ENCODE results near the gene CSMD2.

Gene CSMD2

DNA sequence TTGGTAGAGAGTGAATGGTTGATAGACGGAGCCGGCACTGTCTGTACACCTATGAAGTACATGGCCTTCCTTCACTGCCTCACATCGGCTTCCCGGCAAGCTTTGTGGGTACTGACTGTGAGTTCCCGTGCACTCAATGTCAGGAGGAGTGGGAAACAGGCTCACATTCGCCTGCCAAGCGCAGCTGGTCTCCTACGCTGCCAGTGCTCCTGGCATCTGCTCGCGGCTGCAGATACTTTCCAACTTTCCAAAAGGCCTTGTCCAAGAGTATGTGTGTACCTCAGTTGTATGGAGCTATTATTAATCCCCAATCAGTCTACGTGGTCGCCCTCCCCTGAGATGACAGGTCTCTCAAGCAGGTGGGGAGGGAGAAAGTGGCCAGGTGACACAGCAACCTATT, 511.8 kb downstream of the CSMD2 start:
- peak in 6 of 51 donors; percentile 6 to 28 (median 19) for DNase-seq

DNA sequence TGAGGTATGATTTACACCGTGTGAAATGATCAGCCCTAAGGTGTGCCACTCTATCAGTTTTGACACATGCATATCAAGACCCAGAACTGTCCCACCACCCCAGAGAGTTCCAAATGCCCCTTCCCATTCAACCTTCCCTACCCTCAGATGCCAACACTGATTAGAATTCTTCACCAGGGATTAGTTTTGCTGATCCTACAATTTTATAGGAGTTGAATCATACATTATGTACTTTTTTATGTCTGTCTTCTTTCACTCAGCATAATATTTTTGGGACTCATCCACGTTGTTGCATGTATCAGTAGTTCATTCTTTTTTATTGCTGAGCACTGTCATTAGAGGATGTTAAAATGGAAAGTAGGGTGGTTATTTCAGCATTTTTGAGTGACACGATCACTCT, 514.3 kb downstream of the CSMD2 start:
- DNase-seq, result no peak

DNA sequence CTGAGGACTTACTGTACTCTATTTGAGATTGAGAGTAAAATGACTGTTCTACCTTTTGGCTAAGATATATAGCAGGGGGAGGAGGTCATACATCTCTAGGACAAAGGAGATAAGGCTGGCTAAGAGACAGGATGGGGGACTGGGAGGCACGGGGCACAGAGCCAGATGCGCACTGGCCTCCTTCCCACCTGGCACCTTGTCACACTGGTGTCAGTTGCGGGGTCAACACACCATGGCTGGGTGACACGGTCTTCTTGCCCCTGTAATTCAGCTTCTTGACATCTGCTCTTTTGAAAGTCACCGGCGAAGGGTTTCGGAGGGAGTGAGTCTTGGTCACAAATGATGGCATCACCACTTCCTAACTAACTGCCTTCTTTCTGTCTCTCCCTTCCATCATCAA, 515.3 kb downstream of the CSMD2 start:
- no peak for DNase-seq

DNA sequence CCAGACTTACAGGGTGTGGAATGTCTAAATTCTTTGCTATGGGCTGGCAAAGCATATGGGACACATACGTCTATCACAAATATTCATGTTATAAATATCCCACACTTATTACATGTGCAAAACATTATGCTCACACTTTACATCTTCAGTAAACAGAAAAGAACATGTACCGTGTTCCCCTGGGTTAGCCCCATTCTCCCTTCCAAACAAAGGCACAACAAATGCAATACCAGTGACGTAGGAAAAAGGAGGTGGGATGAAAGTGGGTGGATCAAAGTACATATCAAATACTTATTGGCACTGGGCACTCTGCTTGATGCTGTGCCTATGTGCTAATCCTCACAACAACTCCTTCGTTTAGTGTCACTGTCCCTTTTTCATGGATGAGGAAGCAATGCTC, 521.8 kb downstream of the CSMD2 start:
- DNase-seq, result no peak

DNA sequence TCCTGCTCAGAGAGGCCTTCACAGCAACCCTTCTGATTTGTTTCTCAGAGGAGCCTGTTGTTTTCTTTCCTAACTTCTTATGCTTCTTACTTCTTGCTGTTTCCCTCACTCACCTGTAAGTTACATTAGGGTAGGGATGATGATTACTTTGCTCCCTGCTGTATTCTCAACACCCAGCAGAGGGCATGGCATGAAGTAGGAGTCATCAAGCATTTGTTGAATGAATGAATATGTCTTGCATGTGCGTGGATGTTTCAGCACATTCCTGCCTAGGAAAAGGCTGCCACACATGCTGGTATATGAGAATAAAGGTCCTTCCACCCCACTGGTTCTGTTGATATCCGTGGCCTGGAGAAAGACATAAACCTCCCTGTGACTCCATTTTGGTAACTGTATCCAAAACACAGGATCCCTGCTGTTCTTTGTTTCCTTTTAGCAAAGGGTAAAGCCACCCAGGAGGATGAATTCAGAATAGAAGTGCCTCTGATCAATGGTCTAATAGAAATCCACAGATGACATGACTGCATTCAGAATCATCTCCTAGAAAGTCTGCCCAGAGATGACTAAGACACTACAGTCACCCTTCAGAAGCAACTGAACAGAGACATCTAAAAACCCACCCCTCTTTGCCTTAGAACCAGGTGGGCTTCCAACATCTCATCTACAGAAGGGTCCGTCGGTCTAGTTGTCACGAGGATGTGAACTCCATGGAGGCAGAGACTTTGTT, 523.8 kb downstream of the CSMD2 start:
- peak in 2 of 51 donors; percentile 24 to 29 for DNase-seq

DNA sequence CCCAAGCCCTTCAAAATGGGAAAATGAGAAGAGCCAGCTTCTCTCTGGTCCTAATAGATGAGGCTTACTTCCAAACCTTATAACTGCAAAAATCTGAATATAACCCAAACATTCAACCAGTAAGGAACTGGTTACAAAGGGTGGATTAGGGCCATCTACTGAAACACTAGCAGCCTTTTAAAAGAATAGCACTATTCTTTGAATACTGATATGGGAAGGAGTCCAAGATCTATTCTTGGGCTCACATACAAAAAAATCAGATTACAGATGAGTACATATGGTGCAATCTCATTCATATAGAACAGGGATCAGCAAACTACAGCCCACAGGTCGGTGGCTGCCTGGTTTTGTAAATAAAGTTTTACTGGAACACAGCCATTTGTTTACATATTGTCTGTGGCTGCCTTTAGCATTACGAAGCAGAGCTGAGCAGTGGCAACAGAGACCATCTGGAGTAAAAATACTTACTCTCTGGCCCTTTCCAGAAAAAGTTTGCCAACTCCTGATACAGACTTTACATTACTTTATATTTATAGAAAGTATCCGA, 524.8 kb downstream of the CSMD2 start:
- DNase-seq, result no peak

DNA sequence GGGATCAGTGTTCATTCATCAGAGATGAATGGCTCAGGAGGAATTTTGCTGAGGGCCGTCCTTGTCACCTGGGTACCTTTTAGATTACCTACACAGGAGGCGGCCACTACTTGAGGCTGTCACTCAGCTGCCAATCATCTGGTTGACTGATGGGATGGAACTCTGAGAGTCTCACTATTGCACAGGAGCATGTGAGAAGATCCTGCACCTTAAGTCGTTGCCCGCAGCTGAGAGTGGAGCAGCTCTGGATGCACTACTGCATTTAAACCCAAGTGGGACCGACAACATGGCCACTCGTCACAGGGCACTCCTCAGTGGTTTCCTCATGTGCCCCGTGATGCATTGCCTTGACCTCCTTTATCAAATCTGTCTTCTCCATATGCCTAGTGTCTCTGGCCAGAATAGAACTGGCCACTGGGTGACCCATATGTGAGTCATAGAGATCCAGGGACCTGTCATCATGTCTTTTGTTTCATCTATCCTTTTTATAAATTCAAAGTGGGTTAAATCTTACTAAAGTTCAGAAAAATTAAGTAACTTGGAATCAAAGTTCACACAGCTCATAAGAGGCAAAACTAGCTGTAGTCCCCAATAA, 527.1 kb downstream of the CSMD2 start:
- no peak for DNase-seq

DNA sequence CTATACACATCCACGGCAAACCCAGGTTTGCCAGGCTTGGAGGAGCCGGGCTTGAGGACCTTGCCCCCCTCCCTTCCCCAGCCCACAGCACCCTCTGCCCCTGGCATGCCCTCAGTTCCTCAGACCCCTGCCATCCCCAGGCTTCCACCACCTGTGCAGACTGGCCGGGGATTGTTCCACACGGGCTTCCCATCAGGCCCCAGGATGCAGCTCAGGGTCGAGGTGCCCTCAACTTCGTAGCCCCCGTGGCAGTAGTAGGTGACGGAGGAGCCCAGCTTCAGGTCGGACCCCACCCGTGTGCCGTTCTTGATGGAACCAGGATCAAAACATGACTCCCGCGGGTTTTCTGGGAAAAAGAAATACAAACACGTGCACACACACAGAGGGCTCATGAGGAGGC, 528.8 kb downstream of the CSMD2 start:
- no peak for DNase-seq

DNA sequence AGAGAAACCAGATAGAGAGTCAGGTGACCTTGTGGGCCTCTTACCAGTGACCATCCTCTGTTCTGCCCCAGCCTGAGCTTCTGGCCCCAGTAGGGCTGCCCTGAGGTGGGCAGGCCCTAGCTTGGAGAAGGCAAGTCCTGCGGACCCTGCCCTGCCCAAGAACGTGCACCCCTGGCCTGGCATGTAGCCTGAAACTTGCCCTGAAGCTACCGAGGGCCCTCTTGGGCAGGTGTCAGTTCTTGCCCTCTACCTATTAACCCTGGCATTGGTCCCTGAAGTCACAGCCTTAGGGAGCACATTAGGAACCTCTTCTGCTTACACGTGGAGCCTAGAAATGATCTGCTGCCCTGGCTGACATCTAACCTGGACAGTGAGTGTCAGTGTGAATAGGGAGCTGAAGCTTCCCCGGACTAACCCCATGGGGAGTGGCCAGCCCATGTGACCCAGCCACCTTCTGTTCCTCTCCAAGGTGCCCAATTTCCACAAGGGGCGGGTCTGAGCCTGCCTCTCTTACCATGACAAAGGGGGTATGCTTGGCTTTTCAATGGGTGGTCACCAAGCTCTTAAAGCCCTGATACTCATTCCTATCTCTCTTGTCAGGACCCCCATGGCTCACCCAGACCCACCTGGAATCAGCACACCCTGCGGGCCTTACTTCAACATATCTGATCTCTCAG, 529.6 kb downstream of the CSMD2 start:
- no peak for DNase-seq

DNA sequence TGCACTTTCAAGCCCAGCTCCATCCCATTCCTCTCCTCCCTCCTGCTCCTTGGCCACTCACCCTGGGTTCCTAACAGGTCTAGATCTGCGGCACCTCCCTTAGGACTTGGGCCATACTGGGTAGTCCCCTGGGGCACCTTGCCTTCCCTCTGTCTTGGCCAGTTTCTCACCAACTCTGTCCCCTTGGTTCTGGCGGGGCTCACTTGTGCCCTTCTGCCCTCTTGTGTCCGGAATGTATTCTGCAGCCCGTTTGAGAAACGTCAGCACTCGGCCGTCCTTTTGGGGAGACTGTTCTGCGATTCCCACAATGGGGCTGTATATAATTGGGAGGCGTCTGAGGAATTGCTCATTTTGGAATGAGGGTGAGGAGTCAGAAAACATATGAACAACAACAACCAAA, 530.2 kb downstream of the CSMD2 start:
- peak in 10 of 51 donors; percentile 4 to 38 (median 16) for DNase-seq

DNA sequence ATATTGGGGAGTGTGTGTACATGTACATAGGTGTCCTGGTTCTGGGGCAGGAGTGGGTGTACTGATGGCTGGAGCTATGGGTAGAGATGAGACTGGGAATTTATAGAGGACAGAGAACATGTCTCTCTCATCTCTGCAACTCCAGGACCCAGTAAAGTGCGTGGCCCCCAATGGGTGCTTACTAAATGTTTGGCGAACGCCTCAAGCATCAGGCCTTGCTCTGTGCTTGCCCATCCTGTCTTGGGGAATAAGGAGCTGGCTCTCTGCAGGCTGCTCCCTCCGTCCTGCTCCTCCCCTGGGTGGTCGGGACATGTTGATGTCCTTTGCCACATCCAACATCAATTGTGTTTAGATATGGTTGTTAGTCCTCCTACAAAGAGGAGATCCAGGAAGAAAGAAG, 530.9 kb downstream of the CSMD2 start:
- no peak for DNase-seq

DNA sequence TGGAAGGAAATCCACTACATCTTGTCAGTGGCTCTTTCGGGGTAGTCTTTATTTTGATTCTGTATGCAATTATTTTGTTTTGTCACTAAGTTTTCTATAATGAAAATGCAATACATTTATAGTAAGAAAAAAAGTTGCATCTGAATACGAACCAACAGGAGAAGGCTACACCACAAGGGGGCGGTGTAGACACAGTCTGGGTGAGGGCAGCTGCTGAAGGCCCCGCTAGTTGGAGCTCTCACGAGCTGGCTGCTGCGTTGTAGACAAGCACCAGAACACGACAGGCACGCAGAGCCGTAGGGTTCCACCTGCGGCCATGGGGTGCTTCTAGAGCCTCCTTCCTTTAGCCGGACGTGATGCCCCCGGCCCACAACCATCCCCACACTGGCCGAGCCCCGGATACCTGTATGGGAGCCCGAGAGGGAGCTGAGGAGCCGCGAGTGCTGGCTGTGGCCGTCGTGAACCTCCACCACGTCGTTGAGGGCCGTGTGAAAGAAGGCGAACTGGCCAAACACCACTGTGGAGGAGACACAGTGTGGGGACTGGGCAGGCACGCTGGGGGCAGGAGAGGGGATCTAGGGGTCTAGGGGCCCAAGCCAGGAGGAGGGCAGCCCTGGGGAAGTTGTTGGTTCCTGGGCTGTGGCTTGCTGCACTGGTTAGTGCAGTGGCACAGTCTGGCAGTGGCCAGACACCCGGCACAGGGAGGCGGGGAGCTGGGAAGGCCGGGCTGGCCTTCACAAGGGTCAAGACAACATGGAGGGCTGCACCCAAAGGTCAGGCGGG, 531.8 kb downstream of the CSMD2 start:
- peak in 50 of 51 donors; percentile 19 to 95 (median 75) for DNase-seq

DNA sequence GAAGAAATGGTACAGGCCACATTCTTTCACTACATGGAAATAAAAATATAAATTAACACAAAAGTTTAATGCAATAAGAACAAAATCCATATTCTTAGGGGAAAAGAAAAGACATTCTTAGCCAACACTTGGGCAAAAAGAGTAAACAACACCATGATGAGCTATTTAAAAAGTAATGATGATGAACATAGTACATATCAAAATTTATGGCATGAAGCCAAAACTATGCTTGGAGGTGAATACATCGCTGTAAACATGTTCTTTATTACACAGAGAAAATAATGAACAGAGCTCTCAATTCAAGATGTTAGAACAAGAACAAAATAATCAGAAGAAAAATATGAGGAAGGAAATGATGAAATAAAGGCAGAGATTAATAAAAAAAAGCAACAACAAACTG, 534.3 kb downstream of the CSMD2 start:
- DNase-seq, result no peak

DNA sequence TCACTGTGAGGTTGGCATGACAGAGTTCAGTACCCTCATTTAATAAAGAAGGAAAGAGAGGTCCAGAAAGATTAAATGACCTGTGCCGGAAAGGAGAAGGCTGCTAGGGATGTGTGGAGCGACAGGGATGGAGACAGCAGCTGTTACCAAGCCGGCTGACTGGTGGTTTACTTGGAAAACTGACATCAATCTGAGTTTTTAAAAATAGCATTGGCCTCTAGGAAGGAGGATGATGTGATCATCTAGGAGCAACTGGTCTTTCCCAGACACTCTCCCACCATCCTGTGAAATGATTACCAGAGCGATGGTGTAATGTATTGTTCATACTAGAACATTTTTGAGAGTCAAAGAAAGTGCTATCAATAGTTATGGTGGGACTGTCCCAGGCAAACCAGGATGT, 538.2 kb downstream of the CSMD2 start:
- DNase-seq, result no peak

DNA sequence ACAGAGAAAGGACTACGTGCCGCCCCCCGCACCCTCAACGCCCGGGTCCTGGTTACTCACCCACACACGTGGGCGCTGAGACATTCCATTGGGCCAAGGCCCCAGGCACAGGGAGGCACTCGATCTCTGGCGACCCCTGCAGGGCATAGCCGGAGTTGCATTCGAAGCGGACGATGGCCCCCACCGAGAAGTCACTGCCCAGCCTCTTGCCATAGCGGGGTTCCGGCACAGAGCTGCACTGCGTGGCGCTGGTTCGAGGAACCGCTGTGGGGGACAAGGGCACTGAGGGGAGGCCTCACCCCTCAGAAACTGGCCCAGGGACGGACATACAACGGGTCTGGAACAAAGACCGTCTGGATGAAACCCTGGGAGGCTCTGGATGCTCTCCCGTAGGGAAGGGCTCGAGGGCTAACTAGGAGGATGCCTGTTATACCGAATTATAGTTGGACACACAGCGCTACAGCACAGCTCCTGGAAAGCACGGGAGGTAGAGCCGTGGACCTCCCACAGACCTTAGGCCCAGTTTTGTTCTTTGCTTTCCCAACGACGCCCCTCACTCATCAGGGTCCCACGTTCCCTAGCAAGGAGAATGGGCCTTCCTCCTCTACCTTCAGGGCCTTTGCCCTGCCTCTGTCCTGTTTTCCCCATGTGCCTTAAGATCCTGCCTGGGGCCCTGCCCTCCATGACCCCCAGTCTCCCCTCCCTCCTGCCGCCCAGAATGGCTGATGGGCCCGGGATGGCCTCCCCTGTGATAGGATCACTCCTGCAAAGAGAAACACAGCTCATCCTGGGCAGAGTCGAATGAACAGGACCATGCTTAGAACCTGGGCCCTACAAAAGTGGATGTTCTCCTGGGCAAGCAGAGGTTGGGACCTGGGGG, 539.8 kb downstream of the CSMD2 start:
- no peak for DNase-seq

DNA sequence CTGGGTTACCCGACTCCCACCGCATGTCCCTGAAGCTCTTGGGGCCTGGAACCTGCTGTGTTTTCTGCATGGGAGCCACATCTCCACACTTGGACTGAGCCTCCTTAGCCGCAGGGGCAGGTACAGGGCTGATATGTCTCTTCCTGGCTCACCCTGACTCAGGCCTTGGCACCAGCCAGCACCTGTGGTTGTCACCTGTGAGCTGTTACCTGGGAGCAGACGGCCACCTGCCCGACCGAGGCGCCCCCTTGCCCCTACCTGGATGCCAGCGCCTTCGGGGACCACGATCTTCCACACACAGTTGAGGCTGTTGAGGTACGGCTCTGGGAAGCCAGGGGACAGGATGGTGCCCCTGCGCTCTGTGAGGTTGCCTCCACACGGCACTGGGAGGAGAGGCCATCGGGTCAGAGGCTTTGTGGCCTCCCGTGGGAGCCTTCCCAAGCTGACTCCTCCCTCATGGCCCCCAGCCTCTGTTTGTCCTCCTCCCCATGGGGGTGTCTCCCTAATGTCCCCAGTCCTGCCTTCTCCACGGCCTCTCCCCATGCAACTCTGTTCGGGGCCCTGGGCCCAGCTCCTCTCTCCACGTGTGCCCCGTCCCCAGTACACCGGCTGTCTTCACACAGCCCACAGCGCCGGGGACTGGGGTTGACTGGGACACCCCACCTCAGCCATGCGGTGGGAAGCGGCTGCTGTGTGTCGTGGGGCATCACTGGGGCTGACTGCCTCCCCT, 540.6 kb downstream of the CSMD2 start:
- no peak for DNase-seq

DNA sequence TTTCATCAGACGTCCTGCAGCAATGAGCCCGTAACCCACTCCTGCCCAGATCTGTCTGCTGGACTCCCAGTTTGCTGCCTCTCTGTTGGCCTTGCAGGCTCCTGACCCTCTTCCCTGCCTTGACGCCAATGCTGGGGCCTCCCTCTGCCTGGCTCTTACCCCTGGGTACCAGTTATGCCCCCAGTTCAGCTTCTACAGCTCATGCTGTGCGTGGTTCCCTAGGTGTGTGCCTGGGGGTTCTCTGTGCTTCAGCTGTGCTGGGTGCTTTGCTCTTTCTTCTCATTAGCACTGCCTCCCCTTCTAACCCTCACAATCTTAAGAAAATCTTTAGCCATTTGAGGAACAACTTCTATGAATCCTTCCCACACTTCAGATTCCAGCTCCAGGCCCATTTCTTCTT, 541.2 kb downstream of the CSMD2 start:
- DNase-seq, result no peak

DNA sequence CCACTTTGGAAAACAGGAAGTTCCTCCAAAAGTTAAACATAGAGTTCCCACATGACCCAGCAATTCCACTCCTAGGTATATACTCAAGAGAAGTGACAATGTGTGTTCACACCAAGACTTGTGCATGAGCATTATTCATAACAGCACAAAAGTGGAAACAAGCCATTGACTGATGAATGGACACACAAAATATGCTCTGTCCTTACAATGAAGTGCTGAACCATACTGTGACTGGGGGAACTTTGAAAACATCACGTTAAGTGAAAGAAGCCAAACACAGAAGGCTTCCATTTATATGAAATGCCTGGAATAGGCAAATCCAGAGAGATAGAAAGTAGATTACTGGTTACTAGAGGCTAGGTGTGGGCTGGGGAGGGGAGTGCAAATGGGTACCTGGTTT, 542.3 kb downstream of the CSMD2 start:
- DNase-seq, result no peak

DNA sequence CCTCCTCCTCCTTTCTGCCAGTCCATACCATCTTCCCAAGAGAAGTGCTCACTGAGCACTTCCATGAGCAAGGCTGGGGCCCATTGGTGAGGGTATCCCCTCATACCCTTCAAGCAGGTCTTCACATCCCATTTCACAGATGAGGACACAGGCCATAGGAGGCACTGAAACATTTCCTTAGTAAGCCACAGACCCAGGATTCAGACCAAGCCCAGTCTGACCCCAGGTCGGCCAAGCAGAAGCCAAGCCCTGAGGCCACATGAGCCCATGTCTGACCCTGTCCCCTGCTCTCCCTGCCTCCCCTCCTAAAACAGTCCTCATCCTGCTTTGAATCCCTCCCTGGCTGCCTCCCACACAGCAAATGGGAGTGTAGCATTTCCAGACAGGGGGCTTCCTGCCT, 546.4 kb downstream of the CSMD2 start:
- no peak for DNase-seq

DNA sequence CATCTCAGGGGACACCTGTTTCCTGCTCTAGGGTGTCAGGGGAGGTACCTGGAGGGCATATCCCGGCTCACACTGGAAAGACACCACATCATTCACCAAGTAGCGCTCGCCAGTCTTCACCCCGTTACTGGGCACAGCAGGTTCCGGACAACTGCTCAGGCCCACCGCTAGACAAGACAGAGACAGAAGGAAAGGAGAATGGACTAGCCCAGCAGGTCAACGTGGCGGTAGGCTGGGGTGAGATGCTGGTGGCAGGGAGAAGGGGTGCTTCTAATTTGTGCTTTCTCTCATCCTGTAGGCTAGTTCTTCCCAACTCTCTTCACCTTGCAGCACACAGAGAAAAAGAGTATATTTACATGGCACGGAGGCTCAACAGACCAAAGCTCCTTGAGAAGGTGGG, 547.6 kb downstream of the CSMD2 start:
- no peak for DNase-seq

Measured in hypothalamus (tissue), 51 donors.